HepG2 (cell line): ENCODE data around the gene ATOSB. TPM values are rescaled to one million over a fixed set of nuclear protein-coding genes. Genes with fewer than 3 reads are reported as not detected.

Experiments
- ATAC-seq: fragments of 200-7000 bp; cut with Tn5 transposase; 3 replicates; pipeline ENCODE4 v1.9.1; 2020; ENCODE audit warnings: mild to moderate bottlenecking, moderate library complexity
- BruUV-seq: library from RNA; stranded (reverse); fragments of 400-500 nt; replicated peaks from 2 replicates; lab custom pipeline; 2021; lab: Mats Ljungman, UMichigan
- CTCF ChIA-PET: fragments of 300-600 bp; formaldehyde crosslinking; extraction: SDS; loops from one replicate; lab custom pipeline; 2021; ENCODE audit warnings: low total read pairs, inconsistent platforms, low intra/inter-chr PET ratio; lab: Yijun Ruan, JAX
- POLR2A ChIA-PET: fragments of 350-600 bp; sonication (Branson Sonifier 250); formaldehyde crosslinking; loops from one replicate; lab custom pipeline; 2020; ENCODE audit warnings: antibody characterized with exemption, inconsistent platforms; lab: Yijun Ruan, JAX
- DNase-seq: peaks from one replicate; pipeline ENCODE4 v3.0.0-alpha.2; 2015; ENCODE audit warnings: low spot score
- FAIRE-seq: peaks from 3 replicates; lab custom pipeline; 2011; peaks lifted over from hg19 to GRCh38; lab: Jason Lieb, UNC
- H2AFZ ChIP-seq: one replicate; pipeline ENCODE4 v1.6.1; 2011; ENCODE audit warnings: low read length, inconsistent platforms
- H3K27ac ChIP-seq: fragments of 300-600 bp; 3 replicates; pipeline ENCODE4 v1.8.0; 2011; ENCODE audit warnings: mixed run types, mild to moderate bottlenecking, mixed read lengths, low read length, inconsistent platforms; ENCODE audit not compliant: insufficient read depth; ENCODE audit errors: extremely low read length
- H3K27me3 ChIP-seq, 2 experiments: fragments of 200-600 bp in 1 of 2; 2 replicates in 1 of 2; 3 replicates in 1 of 2; pipeline versions ENCODE4 v1.6.0 to v1.8.0; 2011; ENCODE audit warnings: low read length in 2 of 2, mild to moderate bottlenecking in 2 of 2, moderate library complexity in 2 of 2, inconsistent platforms in 1 of 2; ENCODE audit not compliant: insufficient read depth in 2 of 2, control insufficient read depth in 1 of 2
- H3K36me3 ChIP-seq, 2 experiments: fragments of 200-600 bp in 1 of 2; replicated peaks in 1 of 2; 2 replicates in 1 of 2; 3 replicates in 1 of 2; pipeline versions ENCODE4 v1.5.1 to v1.8.0; 2011; ENCODE audit warnings: low read length in 2 of 2, inconsistent platforms in 1 of 2; ENCODE audit not compliant: insufficient read depth in 2 of 2, control insufficient read depth in 1 of 2
- H3K4me1 ChIP-seq: 2 replicates; pipeline ENCODE4 v1.5.1; 2012; ENCODE audit warnings: low read length, inconsistent platforms; ENCODE audit not compliant: insufficient read depth
- H3K4me2 ChIP-seq: 2 replicates; pipeline ENCODE4 v1.6.0; 2011; ENCODE audit warnings: low read depth, low read length, inconsistent platforms
- H3K4me3 ChIP-seq, 3 experiments: fragments of 200-600 bp in 1 of 3; sonication (generic), shearing (Covaris generic) in 1 of 3; replicated peaks in 1 of 3; 2 replicates each; pipeline ENCODE4 v1.5.1; 2011 to 2016; ENCODE audit warnings: low read length in 3 of 3, inconsistent platforms in 2 of 3, low read depth in 2 of 3, mild to moderate bottlenecking in 2 of 3, control low read depth in 1 of 3, mixed read lengths in 1 of 3; ENCODE audit not compliant: insufficient read depth in 1 of 3
- H3K79me2 ChIP-seq: one replicate; pipeline ENCODE4 v1.6.1; 2011; ENCODE audit warnings: low read length, inconsistent platforms; ENCODE audit not compliant: insufficient read depth
- H3K9ac ChIP-seq: 2 replicates; pipeline ENCODE4 v1.6.0; 2011; ENCODE audit warnings: mild to moderate bottlenecking, low read depth, low read length, inconsistent platforms; ENCODE audit not compliant: insufficient read depth
- H3K9me3 ChIP-seq: 2 replicates; pipeline ENCODE4 v1.5.1; 2012; ENCODE audit warnings: mild to moderate bottlenecking, low read length
- H4K20me1 ChIP-seq: 2 replicates; pipeline ENCODE4 v1.6.0; 2011; ENCODE audit warnings: inconsistent platforms, mild to moderate bottlenecking, low read length, moderate library complexity; ENCODE audit not compliant: insufficient read depth
- ARID4A ChIP-seq: sonication (generic); formaldehyde crosslinking; IDR thresholded peaks from 2 replicates; pipeline ENCODE4 v1.5.0; 2020; ENCODE audit warnings: mild to moderate bottlenecking, missing genetic modification reagents, borderline replicate concordance
- LCORL ChIP-seq, 2 experiments: fragments of 450-650 bp in 1 of 2; sonication (generic) in 1 of 2; formaldehyde crosslinking in 1 of 2; IDR thresholded peaks; 2 replicates each; pipeline versions ENCODE4 v1.5.0 to v1.6.1; 2017 to 2020; ENCODE audit warnings: antibody characterized with exemption in 1 of 2, missing genetic modification reagents in 1 of 2
- MED1 ChIP-seq: sonication (generic); formaldehyde crosslinking; IDR thresholded peaks from 2 replicates; pipeline ENCODE4 v1.4.0; 2020; ENCODE audit warnings: missing genetic modification reagents
- MEF2D ChIP-seq: sonication (generic); formaldehyde crosslinking; IDR thresholded peaks from 2 replicates; pipeline ENCODE4 v1.5.1; 2020; ENCODE audit warnings: mild to moderate bottlenecking, missing genetic modification reagents
- NR2F6 ChIP-seq, 2 experiments: IDR thresholded peaks; 2 replicates each; pipeline ENCODE4 v1.6.1; 2016; ENCODE audit warnings: antibody characterized with exemption in 1 of 2, mild to moderate bottlenecking in 1 of 2
- PAX8 ChIP-seq: sonication (generic); formaldehyde crosslinking; IDR thresholded peaks from 2 replicates; pipeline ENCODE4 v1.8.0; 2022; ENCODE audit warnings: mild to moderate bottlenecking, missing genetic modification reagents, borderline replicate concordance
- SALL1 ChIP-seq: sonication (generic); formaldehyde crosslinking; IDR thresholded peaks from 2 replicates; pipeline ENCODE4 v1.8.0; 2022; ENCODE audit warnings: mild to moderate bottlenecking, missing genetic modification reagents
- USF2 ChIP-seq, 2 experiments: sonication (generic) in 1 of 2; formaldehyde crosslinking in 1 of 2; IDR thresholded peaks; 2 replicates each; pipeline versions ENCODE4 v1.5.1 to v1.6.1; 2011 to 2020; ENCODE audit warnings: borderline replicate concordance in 1 of 2, low read depth in 1 of 2, low read length in 1 of 2, mild to moderate bottlenecking in 1 of 2, missing genetic modification reagents in 1 of 2, moderate library complexity in 1 of 2
- YEATS4 ChIP-seq: sonication (generic); formaldehyde crosslinking; IDR thresholded peaks from 2 replicates; pipeline ENCODE4 v1.4.0; 2020; ENCODE audit warnings: missing genetic modification reagents, borderline replicate concordance
- ZFP82 ChIP-seq: sonication (generic); formaldehyde crosslinking; IDR thresholded peaks from 2 replicates; pipeline ENCODE4 v1.5.1; 2020; ENCODE audit warnings: mild to moderate bottlenecking, missing genetic modification reagents, borderline replicate concordance
- ZNF343 ChIP-seq: sonication (generic); formaldehyde crosslinking; IDR thresholded peaks from 2 replicates; pipeline ENCODE4 v1.4.0; 2020; ENCODE audit warnings: mild to moderate bottlenecking, missing genetic modification reagents
- ZNF414 ChIP-seq: sonication (generic); formaldehyde crosslinking; IDR thresholded peaks from 2 replicates; pipeline ENCODE4 v1.5.0; 2020; ENCODE audit warnings: missing genetic modification reagents
- ZNF430 ChIP-seq: sonication (generic); formaldehyde crosslinking; IDR thresholded peaks from 2 replicates; pipeline ENCODE4 v1.9.0; 2021; ENCODE audit warnings: mild to moderate bottlenecking, missing genetic modification reagents
- WGBS: methylation state at CpG from one replicate; pipeline ENCODE4 v1.1.6; 2017; ENCODE audit warnings: low lambda C conversion rate; 5-methylcytosine and 5-hydroxymethylcytosine counted together
- in situ Hi-C: cut with HindIII; loops from 2 replicates; pipeline ENCODE4 v1.10.0; 2017; ENCODE audit warnings: low pct_unique_long_range_greater_than_20kb; ENCODE audit not compliant: extremely low pct_ligation_motif_present
- intact Hi-C: fragments of 100-400 bp; cut with micrococcal nuclease; formaldehyde crosslinking; loops from one replicate; pipeline ENCODE4 v1.10.0; 2022; ENCODE audit not compliant: unreplicated experiment
- polyA plus RNA-seq, 8 experiments: library from polyadenylated mRNA; depleted of rRNA in 3 of 8; stranded (reverse) in 7 of 8; unstranded in 1 of 8; fragments of >200 nt; fragmentation: Illumina TruSeq in 4 of 8; extraction: Trizol in 4 of 8; gene quantifications; 2 replicates each; pipeline versions ENCODE4 v1.2.1 to v1.2.3, GENCODE V29; 2011 to 2016; ENCODE audit warnings: low read depth in 4 of 8, missing spikeins in 1 of 8, mixed read lengths in 1 of 8; ENCODE audit not compliant: insufficient read depth in 1 of 8
- total RNA-seq, 5 experiments: library from RNA; depleted of rRNA; stranded (reverse); fragments of >200 nt; fragmentation: Illumina TruSeq; extraction: Trizol; gene quantifications; 2 replicates each; pipeline ENCODE4 v1.2.3, GENCODE V29; 2016; ENCODE audit warnings: low read depth in 1 of 5

The ATOSB gene
- total and polyA plus RNA-seq, 2 of the 13 experiments (the other 11 are each of a cell fraction or from before 2014, with no cell fraction given), result 1.9 to 6.4 TPM

- TF ChIP-seq USF2 (IDR thresholded peaks at IDR 0.05; ENCODE audit: low read depth, low read length), result no peak
- peak; percentile 41; the same call in 1 of the 2 replicates for TF ChIP-seq USF2 (CRISPR knock-in tag; IDR thresholded peaks at IDR 0.05; ENCODE audit: borderline replicate concordance)
- peak; percentile 67; the same call in 1 of the 2 replicates for TF ChIP-seq ZFP82
These were observed 856 bp upstream of the ATOSB start (continued) for GRCh38 chr9:35116539-35116897.

GRCh38 chr9:35114840-35115628, 628 bp downstream of the ATOSB start:
- FAIRE-seq (no peak), ATAC-seq (0 out of 3 replicates have a peak, but pooled peaks have one; percentile 5), DNase-seq (no peak)
- Histone ChIP-seq H3K4me2 (peak overlapping the region; percentile 100), H3K4me3 (peak overlapping the region; percentile 78 to 96 (median 79)), H3K9ac (peak overlapping the region; percentile 62), H2AFZ (peak overlapping the region; percentile 48), H4K20me1 (no peaks in the 10 kb centered on the region), H3K4me1 (peaks cover 44% of the 10 kb centered on the region), H3K27ac (peak overlapping the region; percentile 56), H3K9me3 (no peaks in the 10 kb centered on the region), H3K79me2 (no peaks in the 10 kb centered on the region), H3K27me3 (no peaks in the 10 kb centered on the region; a peak in 1 of 5 replicates), H3K36me3 (no peaks in the 10 kb centered on the region)
- intact Hi-C loops, result loop anchor here (1.0 to 5.0 kb wide), 2 partner anchors 47 to 347 kb away; partner anchors contain the start of gene UNC13B
- CTCF ChIA-PET, result interaction anchor here (2.9 kb wide), 1 partner anchor 144 kb away, joined by 40 read pairs; no protein-coding TSS in a partner anchor
- POLR2A ChIA-PET, result interaction anchor here (0.8 to 2.9 kb wide), 11 partner anchors 12 to 308 kb away, joined by 3 to 34 read pairs (median 6); partner anchors contain the start of genes FANCG, PIGO, STOML2 and UNC13B
- no TSS peak for BruUV-seq
- in situ Hi-C loops, result loop anchor here (5.0 to 10.0 kb wide), 3 partner anchors 142 to 540 kb away; partner anchors contain the start of genes CCDC107, RMRP and SIT1
- WGBS, result 5% methylated on average over 11 of the region's 12 CpGs
- 0 out of 2 replicates have a peak, but pooled peaks have one; percentile 12 for TF ChIP-seq YEATS4 (CRISPR knock-in tag)
- no peak for TF ChIP-seq MEF2D
- TF ChIP-seq SALL1, result 0 out of 2 replicates have a peak, but pooled peaks have one; percentile 9
- peak; percentile 74 for TF ChIP-seq ZNF414
- no peak for TF ChIP-seq NR2F6 (IDR thresholded peaks at IDR 0.05)
- 0 out of 2 replicates have a peak, but pooled peaks have one; percentile 14 for TF ChIP-seq NR2F6 (CRISPR knock-in tag; IDR thresholded peaks at IDR 0.05)
- TF ChIP-seq LCORL (IDR thresholded peaks at IDR 0.05), result no peak
- peak; percentile 46 for TF ChIP-seq LCORL (CRISPR knock-in tag; IDR thresholded peaks at IDR 0.05)
- no peak for TF ChIP-seq PAX8 (CRISPR knock-in tag)
- TF ChIP-seq ZNF343, result no peak
- no peak for TF ChIP-seq MED1 (CRISPR knock-in tag)
- TF ChIP-seq ARID4A (CRISPR knock-in tag), result peak; percentile 42; the same call in 1 of the 2 replicates
- TF ChIP-seq ZNF430 (CRISPR knock-in tag), result no peak
